GM12864 (cell line): Measurements from ENCODE around the gene LENG8.

ENCODE experiments used
- DNase-seq: peaks from one replicate; pipeline ENCODE4 v3.0.0-alpha.2; 2011; ENCODE audit warnings: low read depth
- H3K4me3 ChIP-seq: 2 replicates; pipeline ENCODE4 v1.5.1; 2011; ENCODE audit warnings: mild to moderate bottlenecking, low read depth, low read length, control low read depth
- TF ChIP-seq, protein P1 (sequence below): IDR thresholded peaks from 2 replicates; pipeline ENCODE4 v1.5.1; 2011; ENCODE audit warnings: low read depth, mild to moderate bottlenecking, moderate library complexity, low read length, control low read depth, inconsistent platforms; ENCODE audit errors: missing control alignments

The LENG8 gene

DNA sequence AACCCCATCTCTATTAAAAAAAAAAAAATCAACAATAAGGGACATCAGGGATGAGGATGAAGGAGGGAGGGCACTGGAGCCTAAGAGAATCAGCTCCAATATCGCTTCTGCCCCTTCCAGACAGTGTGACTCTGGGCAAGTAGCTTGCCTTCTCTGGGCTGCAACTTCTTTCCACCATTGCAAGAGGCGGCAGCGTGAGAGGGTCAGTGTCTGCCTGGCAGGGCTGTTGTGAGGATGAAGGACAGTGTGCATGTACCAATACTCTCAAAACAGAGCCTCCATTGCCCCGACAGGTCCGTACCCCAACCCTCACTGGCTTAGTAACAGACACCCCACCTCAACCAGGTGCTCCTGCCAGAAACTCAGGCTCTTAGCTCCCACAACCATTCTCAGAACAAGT, 15.3 kb upstream of the LENG8 start:
- TF ChIP-seq, protein P1, sequence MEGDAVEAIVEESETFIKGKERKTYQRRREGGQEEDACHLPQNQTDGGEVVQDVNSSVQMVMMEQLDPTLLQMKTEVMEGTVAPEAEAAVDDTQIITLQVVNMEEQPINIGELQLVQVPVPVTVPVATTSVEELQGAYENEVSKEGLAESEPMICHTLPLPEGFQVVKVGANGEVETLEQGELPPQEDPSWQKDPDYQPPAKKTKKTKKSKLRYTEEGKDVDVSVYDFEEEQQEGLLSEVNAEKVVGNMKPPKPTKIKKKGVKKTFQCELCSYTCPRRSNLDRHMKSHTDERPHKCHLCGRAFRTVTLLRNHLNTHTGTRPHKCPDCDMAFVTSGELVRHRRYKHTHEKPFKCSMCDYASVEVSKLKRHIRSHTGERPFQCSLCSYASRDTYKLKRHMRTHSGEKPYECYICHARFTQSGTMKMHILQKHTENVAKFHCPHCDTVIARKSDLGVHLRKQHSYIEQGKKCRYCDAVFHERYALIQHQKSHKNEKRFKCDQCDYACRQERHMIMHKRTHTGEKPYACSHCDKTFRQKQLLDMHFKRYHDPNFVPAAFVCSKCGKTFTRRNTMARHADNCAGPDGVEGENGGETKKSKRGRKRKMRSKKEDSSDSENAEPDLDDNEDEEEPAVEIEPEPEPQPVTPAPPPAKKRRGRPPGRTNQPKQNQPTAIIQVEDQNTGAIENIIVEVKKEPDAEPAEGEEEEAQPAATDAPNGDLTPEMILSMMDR = no peak

DNA sequence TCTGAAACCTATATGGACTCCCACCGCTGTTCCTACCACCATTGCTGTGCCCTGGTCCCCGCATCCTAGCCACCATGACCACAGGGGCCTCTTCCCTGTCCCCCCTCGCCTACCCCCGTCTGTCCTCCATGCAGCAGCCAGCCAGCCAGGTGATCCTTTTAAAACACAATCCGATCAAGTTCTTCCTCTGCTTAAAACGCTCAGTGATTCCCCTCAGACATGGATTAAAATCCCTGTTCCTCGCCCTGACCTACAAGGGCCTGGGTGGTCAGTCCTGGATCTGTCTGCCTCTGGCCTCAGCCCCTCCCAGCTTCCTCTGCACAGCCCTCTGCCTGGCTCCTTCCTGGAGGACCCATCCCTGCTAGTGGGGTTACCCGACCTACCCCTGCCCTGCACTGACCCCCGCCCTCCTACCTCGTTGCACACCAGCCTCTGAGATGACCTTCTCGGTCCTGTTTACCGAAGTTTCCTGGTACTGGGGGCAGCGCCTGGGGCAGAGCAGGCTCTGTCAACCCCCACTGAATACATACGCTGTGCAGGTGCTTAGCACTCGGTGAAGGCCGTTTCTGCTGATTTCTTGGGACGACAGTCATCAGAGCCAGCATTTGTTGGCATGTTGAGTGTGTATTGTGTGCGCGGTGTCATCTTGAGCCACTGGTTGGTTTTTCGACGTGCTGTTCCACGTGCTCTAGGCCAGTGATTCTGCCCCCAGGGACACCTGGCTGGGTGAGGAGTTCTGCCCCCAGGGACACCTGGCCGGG, 14.7 kb upstream of the LENG8 start:
- H3K4me3 ChIP-seq = no peak overlapping the region
- no peak for DNase-seq
- TF ChIP-seq, protein P1 = no peak

More for the DNA sequence above, 15.3 kb upstream of the LENG8 start:
- DNase-seq = no peak
- no peak overlapping the region for H3K4me3 ChIP-seq

DNA sequence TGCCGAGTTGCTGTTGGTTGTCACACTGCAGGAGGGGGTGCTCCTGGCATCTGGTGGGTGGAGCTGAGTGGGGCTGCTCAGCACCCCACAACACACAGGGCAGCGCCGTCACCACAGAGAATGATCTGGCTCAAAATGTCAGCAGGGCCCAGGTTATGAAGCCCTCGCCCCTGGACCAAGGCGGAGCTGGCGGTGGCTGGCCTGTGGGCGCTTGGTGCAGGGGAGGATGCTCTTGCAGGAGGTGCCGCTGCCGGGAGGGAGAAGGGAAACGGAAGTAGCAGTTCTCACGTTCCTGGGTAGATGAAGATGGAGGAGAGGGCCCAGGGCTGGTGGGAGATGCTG, 14.2 kb upstream of the LENG8 start:
- DNase-seq = no peak
- TF ChIP-seq, protein P1 = no peak
- H3K4me3 ChIP-seq = no peak overlapping the region

DNA sequence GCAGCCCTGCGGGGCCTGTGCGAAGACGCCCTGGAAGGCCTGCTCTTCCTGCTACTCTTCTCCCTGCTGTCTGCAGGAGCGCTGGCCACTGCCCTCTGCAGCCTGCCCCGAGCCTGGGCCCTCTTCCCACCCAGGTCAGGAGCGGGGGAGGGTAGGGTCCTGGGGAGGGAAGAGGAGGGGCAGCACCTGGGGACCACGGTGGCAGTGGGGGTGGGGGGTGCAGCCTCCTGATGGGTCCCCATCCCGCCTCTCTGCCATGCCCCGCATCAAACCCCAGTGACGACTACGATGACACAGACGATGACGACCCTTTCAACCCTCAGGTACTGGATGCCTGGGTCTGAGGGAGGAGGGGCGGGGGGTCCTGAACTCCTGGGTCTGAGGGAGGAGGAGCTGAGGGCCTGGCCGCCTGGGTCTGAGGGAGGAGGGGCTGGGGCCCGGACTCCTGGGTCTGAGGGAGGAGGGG, 13.4 kb upstream of the LENG8 start:
- no peak overlapping the region for H3K4me3 ChIP-seq
- no peak for DNase-seq
- TF ChIP-seq, protein P1 = no peak

DNA sequence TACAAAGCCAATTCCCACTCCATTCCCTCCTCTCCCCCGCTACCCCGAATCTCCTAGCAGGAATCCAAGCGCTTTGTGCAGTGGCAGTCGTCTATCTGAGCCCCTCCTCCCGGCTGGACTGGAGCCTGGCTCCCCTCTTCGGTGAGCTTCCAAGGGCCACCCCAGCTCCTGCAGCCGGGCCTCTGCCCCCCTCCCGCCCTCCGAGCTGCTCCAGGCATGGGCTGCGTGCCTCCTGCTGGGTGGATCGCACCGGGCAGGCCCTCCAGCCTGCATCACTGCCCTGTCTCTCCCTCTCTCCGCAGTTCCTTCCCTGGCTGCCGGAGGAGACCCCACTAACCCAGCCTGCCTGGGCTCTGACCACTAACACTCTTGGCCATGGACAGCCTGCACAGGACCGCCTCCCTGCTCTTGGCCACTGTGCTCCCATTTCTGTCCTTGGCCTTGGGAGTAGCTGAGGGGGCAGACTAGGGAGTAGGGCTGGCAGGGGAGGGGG, 12.9 kb upstream of the LENG8 start:
- H3K4me3 ChIP-seq = no peak overlapping the region
- TF ChIP-seq, protein P1 = no peak
- no peak for DNase-seq

DNA sequence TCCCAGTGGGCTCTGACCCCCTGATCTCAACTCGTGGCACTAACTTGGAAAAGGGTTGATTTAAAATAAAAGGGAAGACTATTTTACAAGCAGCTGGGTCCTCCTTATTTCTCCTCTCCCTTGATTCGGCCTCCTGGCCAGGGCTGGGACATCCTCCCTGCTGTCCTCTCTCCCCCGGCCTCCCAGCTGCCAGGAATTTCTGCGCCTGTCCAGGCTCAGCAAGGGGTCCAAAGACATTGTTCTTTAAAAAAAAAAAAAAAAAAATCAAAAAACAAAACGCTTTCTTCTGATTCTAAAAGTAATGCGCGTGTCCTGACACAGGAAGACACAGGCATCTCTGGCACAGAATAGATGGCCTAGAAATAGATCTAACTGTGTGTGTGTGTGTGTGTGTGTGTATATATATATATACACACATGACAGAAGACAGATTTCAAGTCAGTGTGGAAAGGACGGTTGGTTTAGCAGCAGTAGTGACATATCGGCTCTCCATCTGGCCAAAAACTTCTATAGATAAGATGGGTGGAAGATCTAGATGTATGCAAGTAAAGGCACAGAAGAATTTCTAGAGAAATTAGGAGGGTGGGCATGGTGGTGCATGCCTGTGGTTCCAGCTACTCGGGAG, 12.3 kb upstream of the LENG8 start:
- TF ChIP-seq, protein P1 = no peak
- H3K4me3 ChIP-seq = no peak overlapping the region
- DNase-seq = no peak
